ENCODE measurements around the gene XCR1.

- no peak for TF ChIP-seq CTCF (IDR thresholded peaks at IDR 0.05)
- TF ChIP-seq POLR2A (IDR thresholded peaks at IDR 0.05), result no peak
Observed at GRCh38 chr3:46029953-46030543, 2.8 kb upstream of the XCR1 start.
